Progenitor cell of endocrine pancreas (in vitro differentiated cells): Measurements from ENCODE around the gene ZFYVE27. TPM values are rescaled to one million over a fixed set of nuclear protein-coding genes. Genes with fewer than 3 reads are reported as not detected.

Experiments
- DNase-seq: peaks from one replicate; pipeline ENCODE4 v3.0.0; 2021; ENCODE audit warnings: low spot score; ENCODE audit not compliant: unreplicated experiment
- H3K27ac Mint-ChIP-seq: 2 replicates; pipeline ENCODE4 v1.8.0; 2021; ENCODE audit warnings: mild to moderate bottlenecking, moderate library complexity, mixed read lengths
- H3K27me3 Mint-ChIP-seq: 2 replicates; pipeline ENCODE4 v1.8.0; 2021; ENCODE audit warnings: mixed read lengths
- H3K36me3 Mint-ChIP-seq: 2 replicates; pipeline ENCODE4 v1.8.0; 2022; ENCODE audit warnings: mixed read lengths; ENCODE audit not compliant: insufficient read depth
- H3K4me1 Mint-ChIP-seq: 2 replicates; pipeline ENCODE4 v1.8.0; 2021; ENCODE audit warnings: low read depth, mixed read lengths
- H3K4me3 Mint-ChIP-seq: 2 replicates; pipeline ENCODE4 v1.8.0; 2021; ENCODE audit warnings: low read depth, mild to moderate bottlenecking, moderate library complexity, mixed read lengths
- H3K9me3 Mint-ChIP-seq: 2 replicates; pipeline ENCODE4 v1.8.0; 2021; ENCODE audit warnings: low read depth, mixed read lengths
- CTCF ChIP-seq: fragments of 200-600 bp; sonication (generic); IDR thresholded peaks from one replicate; pipeline ENCODE4 v1.5.0; 2021; ENCODE audit warnings: antibody characterized with exemption, mild to moderate bottlenecking; ENCODE audit not compliant: unreplicated experiment
- total RNA-seq: library from RNA; stranded (reverse); gene quantifications from 2 replicates; pipeline ENCODE4 v1.2.1, GENCODE V29; 2021

Gene ZFYVE27
- total RNA-seq, 1 donor from 2014 or later: 43.4 TPM

GRCh38 chr10:97718659-97719142, 18.2 kb upstream of the ZFYVE27 start:
- Mint-ChIP-seq H3K36me3 (peaks cover 2% of the 10 kb centered on the region), H3K27me3 (peaks cover 21% of the 10 kb centered on the region), H3K4me1 (peaks cover 8% of the 10 kb centered on the region), H3K4me3 (no peak overlapping the region), H3K9me3 (no peaks in the 10 kb centered on the region), H3K27ac (no peak overlapping the region)
- no peak for TF ChIP-seq CTCF
- no peak for DNase-seq

DNA sequence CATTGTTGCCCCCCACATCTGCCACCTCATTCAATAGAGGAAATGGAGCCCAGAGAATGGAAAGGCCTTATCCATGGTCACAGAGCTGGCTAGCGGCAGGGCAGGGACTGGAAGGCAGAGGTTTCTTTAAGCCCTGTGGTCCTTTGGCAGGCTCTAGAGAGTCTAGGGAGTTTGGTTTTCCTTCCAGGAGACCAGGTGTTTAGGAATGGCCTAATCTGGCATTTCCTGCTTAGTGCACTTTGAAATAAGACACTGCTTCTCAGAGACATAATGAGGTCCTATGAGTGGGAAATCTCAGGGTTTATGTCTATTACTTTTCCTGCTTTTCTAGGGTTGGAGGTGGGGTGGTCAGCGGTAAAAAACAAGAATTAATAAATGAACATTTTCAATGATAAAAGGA, 17.3 kb upstream of the ZFYVE27 start:
- H3K4me1 Mint-ChIP-seq: peaks cover 6% of the 10 kb centered on the region
- no peak for DNase-seq
- peaks cover 2% of the 10 kb centered on the region for H3K36me3 Mint-ChIP-seq
- no peaks in the 10 kb centered on the region for H3K9me3 Mint-ChIP-seq
- no peak overlapping the region for H3K27ac Mint-ChIP-seq
- no peak overlapping the region for H3K4me3 Mint-ChIP-seq
- no peak for TF ChIP-seq CTCF
- H3K27me3 Mint-ChIP-seq: peaks cover 18% of the 10 kb centered on the region

- H3K4me3 Mint-ChIP-seq: no peak overlapping the region
- TF ChIP-seq CTCF: no peak
- H3K4me1 Mint-ChIP-seq: peaks cover 4% of the 10 kb centered on the region
- no peak overlapping the region for H3K27ac Mint-ChIP-seq
- H3K36me3 Mint-ChIP-seq: peaks cover 2% of the 10 kb centered on the region
- no peak for DNase-seq
- no peaks in the 10 kb centered on the region for H3K9me3 Mint-ChIP-seq
- H3K27me3 Mint-ChIP-seq: no peaks in the 10 kb centered on the region
Measured at GRCh38 chr10:97721871-97722780, 14.8 kb upstream of the ZFYVE27 start.

DNA sequence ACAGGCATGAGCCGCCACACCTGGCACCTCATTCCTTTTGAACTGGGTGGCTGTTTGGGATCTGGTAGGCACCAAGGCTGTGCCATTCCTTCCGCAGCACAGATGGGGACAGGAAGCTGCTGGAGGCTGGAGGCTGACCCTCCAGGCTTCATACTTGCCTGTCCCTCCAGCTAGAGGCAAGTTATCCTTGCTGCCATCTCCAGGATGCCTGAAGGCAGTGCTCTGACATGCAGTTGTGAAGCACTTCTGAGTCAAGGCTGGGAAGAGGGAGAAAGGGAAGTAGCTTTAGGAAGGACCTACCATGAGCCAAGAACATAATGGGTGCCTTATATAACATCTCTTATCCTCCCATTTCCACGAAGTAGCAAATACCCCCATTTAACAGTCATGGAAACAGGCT, 13.9 kb upstream of the ZFYVE27 start:
- DNase-seq: no peak
- Mint-ChIP-seq H3K4me3 (no peak overlapping the region), H3K27me3 (no peaks in the 10 kb centered on the region), H3K36me3 (peaks cover 2% of the 10 kb centered on the region), H3K27ac (no peak overlapping the region), H3K9me3 (no peaks in the 10 kb centered on the region), H3K4me1 (peaks cover 3% of the 10 kb centered on the region)
- TF ChIP-seq CTCF: no peak

- DNase-seq: no peak
- Mint-ChIP-seq H3K4me3 (no peak overlapping the region), H3K36me3 (peaks cover 2% of the 10 kb centered on the region), H3K27ac (no peak overlapping the region), H3K4me1 (peaks cover 3% of the 10 kb centered on the region), H3K9me3 (no peaks in the 10 kb centered on the region), H3K27me3 (no peaks in the 10 kb centered on the region)
- TF ChIP-seq CTCF: no peak
Measured at GRCh38 chr10:97724341-97724941, 12.5 kb upstream of the ZFYVE27 start.
